NCI-H2196 treated with DMSO at 0.1 percent for 48 hours (cell line): ENCODE results near the gene FCER1A.

ENCODE experiments used
- DNase-seq: peaks from one replicate; lab custom pipeline; 2025; ENCODE audit not compliant: unreplicated experiment; lab: John Stamatoyannopoulos, UW

Gene FCER1A

GRCh38 chr1:159302095-159302494, at the start of gene FCER1A:
Gene FCER1A (plus strand): TSS chr1:159302336. CDS start chr1:159302365, 29 bp downstream.
- DNase-seq, result no peak

GRCh38 chr1:159261311-159261710, 40.8 kb upstream of the FCER1A start:
- DNase-seq, result no peak

GRCh38 chr1:159261721-159262494, 40.2 kb upstream of the FCER1A start:
- no peak for DNase-seq

DNA sequence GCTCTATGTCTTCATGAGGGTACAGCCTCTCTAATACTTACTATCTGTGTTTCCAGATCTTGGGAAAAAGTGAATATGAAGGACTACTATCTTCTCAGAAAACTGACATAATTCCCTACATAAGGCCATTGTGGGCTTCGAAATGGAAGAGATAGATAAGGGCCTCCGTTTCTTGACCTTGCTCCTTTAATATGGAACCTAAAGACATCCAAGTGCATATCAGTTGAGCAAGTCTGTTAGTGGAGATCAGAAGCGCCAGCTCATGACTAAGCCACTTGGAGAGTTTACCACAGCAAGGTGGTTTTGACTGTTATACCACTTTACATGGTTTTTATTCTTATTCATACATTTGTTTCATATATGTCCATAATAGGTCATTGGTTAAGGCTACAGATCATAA, 35.3 kb upstream of the FCER1A start:
- no peak for DNase-seq

- no peak for DNase-seq
These were observed 27.5 kb upstream of the FCER1A start for GRCh38 chr1:159274631-159275030.

DNA sequence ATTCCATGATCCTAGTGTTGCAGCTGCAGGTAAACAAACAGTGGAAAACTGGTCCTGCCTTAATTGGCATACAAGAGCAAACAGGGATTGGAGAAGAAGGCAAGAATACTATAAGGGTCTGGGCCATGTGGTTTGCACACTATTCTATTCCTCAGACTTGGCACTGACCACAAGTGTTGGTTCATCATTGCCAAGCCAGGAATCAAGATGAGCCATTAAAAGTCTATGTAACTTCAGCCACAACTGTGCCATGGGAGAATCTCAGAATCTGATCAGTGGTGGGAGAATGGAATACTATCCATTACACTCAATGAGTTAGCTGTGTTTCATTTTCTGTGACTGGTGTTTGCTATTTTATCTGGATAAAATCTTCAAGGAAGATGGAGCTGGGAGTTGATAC, 26.2 kb upstream of the FCER1A start:
- no peak for DNase-seq

- DNase-seq, result no peak
These were observed 22.4 kb upstream of the FCER1A start for GRCh38 chr1:159279773-159280172.

- DNase-seq, result no peak
These were observed 20.0 kb upstream of the FCER1A start for GRCh38 chr1:159282118-159282517.

DNA sequence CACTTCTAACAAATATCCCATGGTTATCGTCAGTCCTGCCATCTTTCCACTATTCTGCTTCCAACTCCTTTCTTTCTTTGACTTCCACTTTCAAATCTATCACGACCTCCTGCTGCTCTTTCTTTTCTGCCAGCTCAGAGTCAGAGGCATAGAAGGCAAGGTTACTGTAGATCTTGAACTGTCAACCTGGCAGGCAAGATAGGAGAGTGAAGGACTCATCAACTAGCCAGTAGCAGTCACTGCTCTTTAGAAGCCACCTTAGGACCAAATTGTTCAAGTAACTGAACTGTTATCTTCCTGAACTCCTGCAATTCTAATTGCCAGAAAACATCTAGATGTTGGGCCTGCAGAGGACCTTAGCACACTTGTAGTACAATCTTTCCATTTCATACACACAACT, 13.1 kb upstream of the FCER1A start:
- no peak for DNase-seq

- DNase-seq, result no peak
These were observed 10.7 kb upstream of the FCER1A start for GRCh38 chr1:159291424-159291823.

- no peak for DNase-seq
These were observed 5.3 kb upstream of the FCER1A start for GRCh38 chr1:159296706-159297375.

DNA sequence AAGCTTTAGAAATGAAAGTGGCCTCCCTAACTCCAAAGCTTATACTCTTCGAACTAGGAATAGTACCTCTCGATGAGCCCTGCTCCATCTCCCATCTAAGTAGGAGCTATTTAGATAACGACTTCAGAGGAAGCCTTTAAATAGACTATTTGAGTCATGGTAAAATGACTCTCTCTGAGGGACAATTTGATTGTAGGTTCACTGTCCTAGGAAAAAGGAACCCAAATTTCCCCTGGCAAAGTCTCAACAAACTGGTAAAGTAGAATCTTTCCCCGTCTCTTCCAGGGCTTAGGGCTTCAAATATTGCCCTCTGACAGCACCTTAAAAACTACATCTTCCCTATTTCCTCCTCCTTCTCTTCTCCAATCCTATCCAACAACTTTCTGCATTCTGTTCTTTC, 2.0 kb upstream of the FCER1A start:
- no peak for DNase-seq

GRCh38 chr1:159307346-159308020, 5.3 kb downstream of the FCER1A start:
- no peak for DNase-seq

DNA sequence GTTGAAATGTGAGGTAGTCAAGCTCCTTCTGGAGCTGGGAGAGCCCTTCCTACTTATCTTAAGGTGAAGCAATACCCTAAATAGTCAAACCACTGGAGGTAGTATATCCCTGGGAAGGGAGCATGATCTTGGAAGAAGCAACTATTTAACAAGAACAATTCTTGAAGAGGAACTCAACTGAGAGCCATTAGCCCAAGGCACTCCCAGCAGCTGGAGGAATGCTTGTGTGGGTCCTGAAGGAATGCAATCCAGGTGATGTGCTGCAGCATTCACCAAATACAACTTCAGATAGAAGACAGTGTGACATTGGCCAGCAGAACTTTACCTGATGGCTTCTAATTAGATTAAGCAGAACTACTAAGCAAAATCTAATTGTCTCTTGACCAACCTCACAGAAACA, 9.5 kb downstream of the FCER1A start:
- DNase-seq, result no peak

- DNase-seq, result no peak
These were observed 13.2 kb downstream of the FCER1A start for GRCh38 chr1:159315381-159315780.

GRCh38 chr1:159318784-159319551, 16.8 kb downstream of the FCER1A start:
- DNase-seq, result no peak

DNA sequence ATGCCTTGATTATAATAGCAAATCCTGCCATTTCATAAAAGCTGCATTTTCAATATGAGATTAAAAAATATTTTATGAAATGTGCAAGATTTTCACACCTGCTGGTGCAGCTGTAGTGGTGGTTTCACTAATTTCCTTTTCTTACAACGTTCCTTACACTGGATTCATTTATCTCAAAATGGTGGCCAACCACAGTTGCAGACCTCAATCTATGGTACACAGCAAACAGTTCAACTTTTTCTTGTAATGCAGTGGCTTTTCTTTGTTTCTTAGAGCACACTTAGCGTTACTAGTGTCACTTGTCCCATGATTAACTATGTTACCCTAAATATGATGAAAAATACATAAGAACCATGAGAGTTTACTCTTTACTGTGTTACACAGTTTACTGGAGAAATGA, 32.7 kb downstream of the FCER1A start:
- no peak for DNase-seq

DNA sequence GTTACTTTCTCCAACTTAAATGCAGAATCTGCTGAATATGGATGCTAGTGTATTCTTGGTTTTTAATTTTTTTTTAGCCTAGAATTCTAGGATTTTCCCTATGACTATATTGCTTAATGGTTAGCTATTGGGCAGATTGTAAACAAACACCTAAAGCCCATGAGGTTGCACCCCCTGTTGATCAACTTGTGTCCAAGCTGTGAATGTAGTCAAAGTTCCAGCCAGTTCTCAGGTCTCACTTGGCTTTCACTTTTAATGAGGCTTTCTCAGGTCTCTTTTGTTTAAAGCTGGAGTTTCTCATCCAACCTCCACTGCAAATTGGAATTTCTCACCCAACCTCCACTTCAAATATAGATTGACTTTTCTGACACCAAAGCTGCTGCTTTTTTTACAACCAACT, 35.9 kb downstream of the FCER1A start:
- DNase-seq, result no peak

GRCh38 chr1:159339536-159339935, 37.4 kb downstream of the FCER1A start:
- no peak for DNase-seq

GRCh38 chr1:159341736-159342135, 39.6 kb downstream of the FCER1A start:
- DNase-seq, result no peak

DNA sequence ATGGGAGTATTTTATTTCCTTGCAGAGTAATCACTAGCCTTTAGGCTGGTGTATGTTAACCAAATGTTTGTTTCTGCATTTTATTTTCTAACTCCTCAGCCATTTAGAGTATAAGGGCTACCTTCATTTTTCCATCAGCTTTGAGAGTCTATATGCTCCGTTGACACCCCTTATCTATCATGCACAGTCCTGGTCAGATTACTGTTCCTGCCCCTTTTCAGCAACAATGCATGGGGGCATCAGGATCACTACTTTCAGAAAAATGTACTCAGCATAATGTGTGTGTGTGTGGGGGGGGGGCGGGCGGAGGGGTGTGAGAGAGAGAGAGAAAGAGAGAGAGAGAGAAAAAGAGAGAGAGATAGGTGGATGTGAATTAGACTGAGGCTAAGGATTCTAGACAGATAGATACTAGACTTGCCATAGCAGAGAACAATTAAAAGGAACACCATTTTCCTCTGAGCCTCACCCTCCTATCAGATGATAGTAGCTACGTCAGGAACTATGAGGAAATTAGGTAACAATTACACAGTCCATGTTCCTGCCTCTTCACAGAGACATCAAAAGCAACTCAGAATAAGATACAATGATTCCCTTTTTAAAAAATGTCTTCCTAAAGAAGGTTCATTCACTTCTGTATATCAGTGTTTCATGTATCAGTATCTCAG, 40.8 kb downstream of the FCER1A start:
- no peak for DNase-seq
